SK-N-SH treated with all-trans-retinoic acid at 6 μM for 48 hours (cell line): ENCODE results near the gene APOL4.

Source experiments
- ATAC-seq: fragments of 200-7000 bp; cut with Tn5 transposase; 3 replicates; pipeline ENCODE4 v1.9.1; 2020; ENCODE audit warnings: mild to moderate bottlenecking, moderate library complexity
- ARNTL ChIP-seq: fragments of 450-650 bp; formaldehyde crosslinking; IDR thresholded peaks from 2 replicates; pipeline ENCODE4 v1.5.0; 2020; ENCODE audit warnings: low read depth, mild to moderate bottlenecking, moderate library complexity, borderline replicate concordance
- BACH2 ChIP-seq: fragments of 250-450 bp; sonication (Bioruptor Pico); IDR thresholded peaks from 2 replicates; pipeline ENCODE4 v1.9.0; 2021; ENCODE audit warnings: mild to moderate bottlenecking, borderline replicate concordance
- CSDC2 ChIP-seq: fragments of 250-450 bp; sonication (Bioruptor Pico); IDR thresholded peaks from 2 replicates; pipeline ENCODE4 v1.5.0; 2020; ENCODE audit warnings: mild to moderate bottlenecking, moderate library complexity
- GLIS3 ChIP-seq: fragments of 250-450 bp; sonication (Bioruptor Pico); IDR thresholded peaks from 2 replicates; pipeline ENCODE4 v1.5.0; 2020; ENCODE audit warnings: mild to moderate bottlenecking, moderate library complexity
- ISL1 ChIP-seq: fragments of 250-450 bp; sonication (Bioruptor Pico); IDR thresholded peaks from 2 replicates; pipeline ENCODE4 v2.1.2; 2022; ENCODE audit warnings: mild to moderate bottlenecking, moderate library complexity
- OSR1 ChIP-seq: fragments of 250-450 bp; sonication (Bioruptor Pico); IDR thresholded peaks from 2 replicates; pipeline ENCODE4 v1.8.0; 2022; ENCODE audit warnings: moderate library complexity, mild to moderate bottlenecking, inconsistent platforms
- SNAI2 ChIP-seq: fragments of 250-450 bp; sonication (Bioruptor Pico); IDR thresholded peaks from 2 replicates; pipeline ENCODE4 v1.5.0; 2020; ENCODE audit warnings: mild to moderate bottlenecking, moderate library complexity
- TCF4 ChIP-seq: fragments of 250-450 bp; sonication (Bioruptor Pico); IDR thresholded peaks from 2 replicates; pipeline ENCODE4 v1.8.0; 2021; ENCODE audit warnings: mild to moderate bottlenecking, moderate library complexity, borderline replicate concordance
- TOX ChIP-seq: fragments of 250-450 bp; sonication (Bioruptor Pico); IDR thresholded peaks from 2 replicates; pipeline ENCODE4 v1.8.0; 2021; ENCODE audit warnings: mild to moderate bottlenecking, moderate library complexity, borderline replicate concordance
- ZC3H10 ChIP-seq: fragments of 250-450 bp; sonication (Bioruptor Pico); IDR thresholded peaks from 2 replicates; pipeline ENCODE4 v1.5.1; 2021; ENCODE audit warnings: mild to moderate bottlenecking, moderate library complexity
- ZFP3 ChIP-seq: fragments of 250-450 bp; sonication (Bioruptor Pico); IDR thresholded peaks from 2 replicates; pipeline ENCODE4 v1.5.0; 2020; ENCODE audit warnings: mild to moderate bottlenecking, moderate library complexity
- ZFP30 ChIP-seq: fragments of 450-650 bp; formaldehyde crosslinking; IDR thresholded peaks from 2 replicates; pipeline ENCODE4 v1.5.0; 2022; ENCODE audit warnings: mild to moderate bottlenecking, moderate library complexity
- ZNF565 ChIP-seq: fragments of 450-650 bp; formaldehyde crosslinking; conservative IDR thresholded peaks from 2 replicates; pipeline ENCODE4 v1.5.0; 2020; ENCODE audit warnings: low read depth, mild to moderate bottlenecking, moderate library complexity
- TF ChIP-seq, protein P1 (sequence below): fragments of 250-450 bp; sonication (Bioruptor Pico); IDR thresholded peaks from 2 replicates; pipeline ENCODE4 v1.5.0; 2020; ENCODE audit warnings: mild to moderate bottlenecking, moderate library complexity
- TF ChIP-seq, protein P2 (sequence below): fragments of 250-450 bp; sonication (Bioruptor Pico); IDR thresholded peaks from 2 replicates; pipeline ENCODE4 v1.8.0; 2020; ENCODE audit warnings: mild to moderate bottlenecking, moderate library complexity, borderline replicate concordance
- TF ChIP-seq, protein P3 (sequence below): fragments of 250-450 bp; sonication (Bioruptor Pico); IDR thresholded peaks from 2 replicates; pipeline ENCODE4 v1.8.0; 2021; ENCODE audit warnings: low read depth, mild to moderate bottlenecking, moderate library complexity, borderline replicate concordance
- TF ChIP-seq, protein P4 (sequence below): fragments of 250-450 bp; sonication (Bioruptor Pico); IDR thresholded peaks from 2 replicates; pipeline ENCODE4 v1.5.1; 2020; ENCODE audit warnings: low read depth, mild to moderate bottlenecking, moderate library complexity

Gene APOL4

DNA sequence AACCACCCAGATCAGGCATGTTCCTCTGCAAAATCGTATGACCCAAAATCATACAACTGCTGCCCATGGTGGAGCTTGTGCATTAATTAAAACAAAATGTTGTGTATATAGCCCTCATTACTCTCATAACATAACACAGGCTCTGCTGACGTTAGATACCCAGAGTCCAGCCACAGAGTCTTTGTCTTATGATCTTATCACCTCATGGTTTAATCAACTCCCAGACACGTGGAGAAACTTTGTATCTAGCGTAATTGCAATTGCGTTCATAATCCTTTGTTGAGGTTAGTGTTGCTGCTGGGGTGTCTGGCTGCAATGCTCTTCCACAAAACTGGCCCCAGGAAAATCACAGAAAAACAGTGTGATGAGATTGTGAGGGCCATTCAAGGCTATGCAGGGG lies 46.3 kb upstream of the APOL4 start:
- ATAC-seq, result no peak
- TF ChIP-seq GLIS3 (CRISPR knock-in tag), result no peak
- TF ChIP-seq, all 23 proteins: peak for 0

DNA sequence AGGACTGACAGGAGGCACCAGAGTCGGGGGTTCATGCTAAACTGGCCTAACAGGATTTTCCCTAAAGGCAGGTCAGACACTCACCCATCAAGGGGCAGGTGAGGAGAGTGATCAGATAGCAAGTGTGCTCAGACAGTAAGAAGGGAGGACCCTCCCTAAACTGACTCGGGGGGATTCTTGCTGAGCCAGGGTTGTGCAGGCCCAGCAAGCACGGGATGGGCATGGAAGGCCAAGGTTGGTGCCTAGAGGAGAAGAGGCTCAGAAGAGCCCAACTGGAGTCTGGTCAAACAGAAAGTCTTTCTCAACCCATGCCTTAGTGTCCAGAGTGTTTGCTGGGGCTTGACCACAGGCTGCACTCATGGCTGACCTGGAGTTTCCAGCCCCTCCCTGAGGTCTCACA lies 45.1 kb upstream of the APOL4 start:
- no peak for ATAC-seq
- TF ChIP-seq OSR1 (CRISPR knock-in tag) (no peak), TOX (CRISPR knock-in tag) (no peak), ISL1 (CRISPR knock-in tag) (no peak), BACH2 (CRISPR knock-in tag) (no peak), ZFP30 (CRISPR knock-in tag) (no peak), ARNTL (no peak), CSDC2 (CRISPR knock-in tag) (no peak), ZC3H10 (CRISPR knock-in tag) (no peak), ZFP3 (no peak), SNAI2 (CRISPR knock-in tag) (no peak)
- TF ChIP-seq, protein P1, sequence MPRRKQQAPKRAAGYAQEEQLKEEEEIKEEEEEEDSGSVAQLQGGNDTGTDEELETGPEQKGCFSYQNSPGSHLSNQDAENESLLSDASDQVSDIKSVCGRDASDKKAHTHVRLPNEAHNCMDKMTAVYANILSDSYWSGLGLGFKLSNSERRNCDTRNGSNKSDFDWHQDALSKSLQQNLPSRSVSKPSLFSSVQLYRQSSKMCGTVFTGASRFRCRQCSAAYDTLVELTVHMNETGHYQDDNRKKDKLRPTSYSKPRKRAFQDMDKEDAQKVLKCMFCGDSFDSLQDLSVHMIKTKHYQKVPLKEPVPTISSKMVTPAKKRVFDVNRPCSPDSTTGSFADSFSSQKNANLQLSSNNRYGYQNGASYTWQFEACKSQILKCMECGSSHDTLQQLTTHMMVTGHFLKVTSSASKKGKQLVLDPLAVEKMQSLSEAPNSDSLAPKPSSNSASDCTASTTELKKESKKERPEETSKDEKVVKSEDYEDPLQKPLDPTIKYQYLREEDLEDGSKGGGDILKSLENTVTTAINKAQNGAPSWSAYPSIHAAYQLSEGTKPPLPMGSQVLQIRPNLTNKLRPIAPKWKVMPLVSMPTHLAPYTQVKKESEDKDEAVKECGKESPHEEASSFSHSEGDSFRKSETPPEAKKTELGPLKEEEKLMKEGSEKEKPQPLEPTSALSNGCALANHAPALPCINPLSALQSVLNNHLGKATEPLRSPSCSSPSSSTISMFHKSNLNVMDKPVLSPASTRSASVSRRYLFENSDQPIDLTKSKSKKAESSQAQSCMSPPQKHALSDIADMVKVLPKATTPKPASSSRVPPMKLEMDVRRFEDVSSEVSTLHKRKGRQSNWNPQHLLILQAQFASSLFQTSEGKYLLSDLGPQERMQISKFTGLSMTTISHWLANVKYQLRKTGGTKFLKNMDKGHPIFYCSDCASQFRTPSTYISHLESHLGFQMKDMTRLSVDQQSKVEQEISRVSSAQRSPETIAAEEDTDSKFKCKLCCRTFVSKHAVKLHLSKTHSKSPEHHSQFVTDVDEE (CRISPR knock-in tag), result no peak
- TF ChIP-seq, protein P2, sequence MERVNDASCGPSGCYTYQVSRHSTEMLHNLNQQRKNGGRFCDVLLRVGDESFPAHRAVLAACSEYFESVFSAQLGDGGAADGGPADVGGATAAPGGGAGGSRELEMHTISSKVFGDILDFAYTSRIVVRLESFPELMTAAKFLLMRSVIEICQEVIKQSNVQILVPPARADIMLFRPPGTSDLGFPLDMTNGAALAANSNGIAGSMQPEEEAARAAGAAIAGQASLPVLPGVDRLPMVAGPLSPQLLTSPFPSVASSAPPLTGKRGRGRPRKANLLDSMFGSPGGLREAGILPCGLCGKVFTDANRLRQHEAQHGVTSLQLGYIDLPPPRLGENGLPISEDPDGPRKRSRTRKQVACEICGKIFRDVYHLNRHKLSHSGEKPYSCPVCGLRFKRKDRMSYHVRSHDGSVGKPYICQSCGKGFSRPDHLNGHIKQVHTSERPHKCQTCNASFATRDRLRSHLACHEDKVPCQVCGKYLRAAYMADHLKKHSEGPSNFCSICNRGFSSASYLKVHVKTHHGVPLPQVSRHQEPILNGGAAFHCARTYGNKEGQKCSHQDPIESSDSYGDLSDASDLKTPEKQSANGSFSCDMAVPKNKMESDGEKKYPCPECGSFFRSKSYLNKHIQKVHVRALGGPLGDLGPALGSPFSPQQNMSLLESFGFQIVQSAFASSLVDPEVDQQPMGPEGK (CRISPR knock-in tag), result no peak
- TF ChIP-seq, protein P3, sequence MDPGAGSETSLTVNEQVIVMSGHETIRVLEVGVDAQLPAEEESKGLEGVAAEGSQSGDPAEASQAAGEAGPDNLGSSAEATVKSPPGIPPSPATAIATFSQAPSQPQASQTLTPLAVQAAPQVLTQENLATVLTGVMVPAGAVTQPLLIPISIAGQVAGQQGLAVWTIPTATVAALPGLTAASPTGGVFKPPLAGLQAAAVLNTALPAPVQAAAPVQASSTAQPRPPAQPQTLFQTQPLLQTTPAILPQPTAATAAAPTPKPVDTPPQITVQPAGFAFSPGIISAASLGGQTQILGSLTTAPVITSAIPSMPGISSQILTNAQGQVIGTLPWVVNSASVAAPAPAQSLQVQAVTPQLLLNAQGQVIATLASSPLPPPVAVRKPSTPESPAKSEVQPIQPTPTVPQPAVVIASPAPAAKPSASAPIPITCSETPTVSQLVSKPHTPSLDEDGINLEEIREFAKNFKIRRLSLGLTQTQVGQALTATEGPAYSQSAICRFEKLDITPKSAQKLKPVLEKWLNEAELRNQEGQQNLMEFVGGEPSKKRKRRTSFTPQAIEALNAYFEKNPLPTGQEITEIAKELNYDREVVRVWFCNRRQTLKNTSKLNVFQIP (CRISPR knock-in tag), result no peak

DNA sequence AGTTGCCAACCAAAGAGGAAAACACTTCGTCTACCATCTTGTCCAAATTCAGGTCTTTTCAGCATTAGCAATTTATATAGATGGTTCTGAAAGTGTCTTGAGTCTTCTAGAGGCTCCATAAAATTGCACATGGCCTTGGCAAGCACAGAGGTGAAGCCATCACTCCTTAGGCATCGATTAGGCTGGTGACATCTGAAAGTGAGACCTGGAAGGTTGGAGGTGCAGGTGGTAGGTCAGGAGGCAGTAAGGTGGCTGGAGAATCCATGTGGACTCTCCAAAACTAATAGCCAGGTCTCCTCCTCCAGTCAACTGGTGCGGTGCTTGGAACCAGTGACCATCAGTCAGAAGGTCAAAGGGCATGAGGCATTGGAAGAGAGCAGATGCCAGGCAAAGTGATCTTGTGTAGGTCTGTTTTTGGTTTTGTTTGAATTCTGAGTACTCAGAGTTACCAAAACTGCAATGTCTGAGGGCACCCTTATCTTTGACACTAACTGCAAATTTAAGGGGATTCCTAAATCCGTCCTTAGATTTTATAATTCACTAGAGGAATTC lies 44.3 kb upstream of the APOL4 start:
- TF ChIP-seq ZFP30 (CRISPR knock-in tag) (no peak), ZNF565 (CRISPR knock-in tag) (no peak), ARNTL (no peak), ISL1 (CRISPR knock-in tag) (no peak), TCF4 (CRISPR knock-in tag) (no peak), BACH2 (CRISPR knock-in tag) (no peak)
- TF ChIP-seq, protein P1 (CRISPR knock-in tag), result no peak
- TF ChIP-seq, protein P4, sequence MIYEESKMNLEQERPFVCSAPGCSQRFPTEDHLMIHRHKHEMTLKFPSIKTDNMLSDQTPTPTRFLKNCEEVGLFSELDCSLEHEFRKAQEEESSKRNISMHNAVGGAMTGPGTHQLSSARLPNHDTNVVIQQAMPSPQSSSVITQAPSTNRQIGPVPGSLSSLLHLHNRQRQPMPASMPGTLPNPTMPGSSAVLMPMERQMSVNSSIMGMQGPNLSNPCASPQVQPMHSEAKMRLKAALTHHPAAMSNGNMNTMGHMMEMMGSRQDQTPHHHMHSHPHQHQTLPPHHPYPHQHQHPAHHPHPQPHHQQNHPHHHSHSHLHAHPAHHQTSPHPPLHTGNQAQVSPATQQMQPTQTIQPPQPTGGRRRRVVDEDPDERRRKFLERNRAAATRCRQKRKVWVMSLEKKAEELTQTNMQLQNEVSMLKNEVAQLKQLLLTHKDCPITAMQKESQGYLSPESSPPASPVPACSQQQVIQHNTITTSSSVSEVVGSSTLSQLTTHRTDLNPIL, result no peak
- ATAC-seq, result no peak
